Lung (tissue), 12 donors: ENCODE measurements around the gene GPR141. TPM values are rescaled to one million over a fixed set of nuclear protein-coding genes. Genes with fewer than 3 reads are reported as not detected.

ENCODE experiments used
- ATAC-seq: fragments of 200-7000 bp; cut with Tn5 transposase; one replicate; pipeline ENCODE4 v1.9.1; 2020; ENCODE audit warnings: moderate number of reproducible peaks; ENCODE audit not compliant: insufficient read depth, low FRiP score
- DNase-seq, 3 donors: peaks; one replicate each; pipeline ENCODE4 v3.0.0-alpha.2; 2013 to 2017
- H3K27ac ChIP-seq, 2 donors: one replicate each; pipeline ENCODE4 v1.5.1; 2013; ENCODE audit warnings: mild to moderate bottlenecking in 2 of 2, moderate library complexity in 2 of 2, control low read depth in 1 of 2, inconsistent platforms in 1 of 2, low read depth in 1 of 2, low read length in 1 of 2
- H3K27me3 ChIP-seq, 3 donors: one replicate each; pipeline ENCODE4 v1.5.1; 2013; ENCODE audit warnings: low read length in 2 of 3; ENCODE audit not compliant: control insufficient read depth in 3 of 3, insufficient read depth in 3 of 3
- H3K36me3 ChIP-seq, 4 donors: one replicate each; pipeline ENCODE4 v1.5.1; 2013; ENCODE audit warnings: low read length in 4 of 4, mild to moderate bottlenecking in 1 of 4, moderate library complexity in 1 of 4; ENCODE audit not compliant: control insufficient read depth in 4 of 4, insufficient read depth in 4 of 4
- H3K4me1 ChIP-seq, 5 donors: one replicate each; pipeline ENCODE4 v1.5.1; 2013; ENCODE audit warnings: low read length in 5 of 5, mild to moderate bottlenecking in 2 of 5, moderate library complexity in 1 of 5; ENCODE audit not compliant: control insufficient read depth in 5 of 5, insufficient read depth in 5 of 5
- H3K4me3 ChIP-seq: one replicate; pipeline ENCODE4 v1.5.1; 2013; ENCODE audit warnings: mild to moderate bottlenecking, control low read depth, moderate library complexity
- H3K9ac ChIP-seq, 2 donors: one replicate each; pipeline ENCODE4 v1.5.1; 2013; ENCODE audit warnings: low read length in 2 of 2, control low read depth in 1 of 2; ENCODE audit not compliant: insufficient read depth in 1 of 2
- H3K9me3 ChIP-seq, 4 donors: one replicate each; pipeline ENCODE4 v1.5.1; 2013; ENCODE audit warnings: low read length in 3 of 4, mild to moderate bottlenecking in 1 of 4, moderate library complexity in 1 of 4; ENCODE audit not compliant: control insufficient read depth in 4 of 4, insufficient read depth in 3 of 4
- CTCF ChIP-seq: IDR thresholded peaks from 2 replicates; pipeline ENCODE4 v1.5.1; 2012; ENCODE audit warnings: mild to moderate bottlenecking; ENCODE audit errors: control extremely low read depth, extremely low read depth
- WGBS, 2 donors: extraction: QIAGEN DNeasy Blood & Tissue Kit; methylation state at CpG; one replicate each; pipeline ENCODE4 v1.1.7; 2013; 5-methylcytosine and 5-hydroxymethylcytosine counted together
- polyA plus RNA-seq, 2 donors: library from polyadenylated mRNA; stranded (reverse); fragments of 200-250 nt; gene quantifications; one replicate each; pipeline ENCODE4 v1.2.1, GENCODE V29; 2013
- total RNA-seq, 2 donors: library from RNA; depleted of rRNA in 1 of 2; stranded (reverse); fragments of >200 nt in 1 of 2; gene quantifications; one replicate each; pipeline ENCODE4 v1.2.1, GENCODE V29; 2014 to 2021
- donor health status: control.
- donor health status: control.
- donor health status: Bipolar disorder and iron deficiency.
- donor health status: healthy.
- donor health status: DM: yes; HTN: yes; CAD: no.

The GPR141 gene
- total and polyA plus RNA-seq, 4 donors, result 0.39 to 8.7 (median 4.7) TPM

GRCh38 chr7:37756797-37757551, 73.4 kb downstream of the GPR141 start:
- H3K9me3 ChIP-seq, result no peaks in the 10 kb centered on the region
- H3K27me3 ChIP-seq, result no peaks in the 10 kb centered on the region
- no peak for TF ChIP-seq CTCF
- no peak overlapping the region for H3K4me3 ChIP-seq
- DNase-seq, result no peak
- H3K27ac ChIP-seq, result no peak overlapping the region
- ATAC-seq, result no peak
- no peak overlapping the region for H3K9ac ChIP-seq
- 55 to 58% methylated on average over 5 of the region's 5 CpGs for WGBS, 2 donors
- H3K36me3 ChIP-seq, result no peaks in the 10 kb centered on the region
- peaks cover 0 to 7% (median 5%) of the 10 kb centered on the region in 5 donors for H3K4me1 ChIP-seq

- peaks cover 0 to 6% (median 5%) of the 10 kb centered on the region in 5 donors for H3K4me1 ChIP-seq
- no peaks in the 10 kb centered on the region for H3K36me3 ChIP-seq
- H3K4me3 ChIP-seq, result no peak overlapping the region
- H3K9me3 ChIP-seq, result no peaks in the 10 kb centered on the region
- no peak for TF ChIP-seq CTCF
- no peak overlapping the region for H3K27ac ChIP-seq
- ATAC-seq (no peak), DNase-seq (no peak)
- WGBS, 2 donors, result 76 to 87% methylated on average over 3 of the region's 3 CpGs
- H3K9ac ChIP-seq, result no peak overlapping the region
- no peaks in the 10 kb centered on the region for H3K27me3 ChIP-seq
Measured at GRCh38 chr7:37757563-37757962, 74.0 kb downstream of the GPR141 start.

GRCh38 chr7:37758501-37759045, 75.0 kb downstream of the GPR141 start:
- Histone ChIP-seq H3K4me1 (peaks cover 0 to 5% (median 3%) of the 10 kb centered on the region in 5 donors), H3K9ac (no peak overlapping the region), H3K4me3 (no peak overlapping the region), H3K36me3 (no peaks in the 10 kb centered on the region), H3K27me3 (no peaks in the 10 kb centered on the region), H3K9me3 (peaks cover 0 to 3% (median 0%) of the 10 kb centered on the region in 4 donors), H3K27ac (no peak overlapping the region)
- DNase-seq (no peak), ATAC-seq (no peak)
- TF ChIP-seq CTCF, result no peak
- 81 to 85% methylated on average over 3 of the region's 3 CpGs for WGBS, 2 donors
